CD8-positive, alpha-beta memory T cell (primary cell): ENCODE results near the gene C2orf92. TPM values are rescaled to one million over a fixed set of nuclear protein-coding genes. Genes with fewer than 3 reads are reported as not detected.
A peak's percentile ranks its signal among the peaks of the same experiment; 100 is the strongest.

Source experiments
- CTCF ChIA-PET: fragments of 350-600 bp; sonication (Branson Sonifier 250); formaldehyde crosslinking; loops from one replicate; lab custom pipeline; 2021; ENCODE audit warnings: antibody characterized with exemption; lab: Charles Lee
- POLR2A ChIA-PET: fragments of 350-600 bp; sonication (Branson Sonifier 250); formaldehyde crosslinking; loops from one replicate; lab custom pipeline; 2021; ENCODE audit warnings: antibody characterized with exemption; lab: Charles Lee
- DNase-seq, 5 donors: peaks; one replicate each; pipeline versions ENCODE4 v3.0.0 to v3.0.0-alpha.2; 2020 to 2022; ENCODE audit warnings: mixed read lengths in 1 of 5
- H3K27ac ChIP-seq: one replicate; pipeline ENCODE4 v1.7.0; 2013; ENCODE audit warnings: low read depth, mild to moderate bottlenecking, low read length, moderate library complexity
- H3K27me3 ChIP-seq: 2 replicates; pipeline ENCODE4 v1.7.0; 2013; ENCODE audit warnings: low read length, mild to moderate bottlenecking; ENCODE audit not compliant: insufficient read depth, poor library complexity, severe bottlenecking
- H3K36me3 ChIP-seq: 2 replicates; pipeline ENCODE4 v1.7.0; 2013; ENCODE audit warnings: mild to moderate bottlenecking, low read length, moderate library complexity; ENCODE audit not compliant: insufficient read depth
- H3K4me1 ChIP-seq: 2 replicates; pipeline ENCODE4 v1.7.0; 2013; ENCODE audit warnings: mild to moderate bottlenecking, low read length, moderate library complexity; ENCODE audit not compliant: insufficient read depth
- H3K4me3 ChIP-seq: 2 replicates; pipeline ENCODE4 v1.7.0; 2013; ENCODE audit warnings: mild to moderate bottlenecking, low read length
- H3K9me3 ChIP-seq: 2 replicates; pipeline ENCODE4 v1.7.0; 2013; ENCODE audit warnings: mild to moderate bottlenecking, low read length
- H3K27ac Mint-ChIP-seq, 8 donors: one replicate each; pipeline ENCODE4 v1.8.0; 2020 to 2021; ENCODE audit warnings: mixed read lengths in 8 of 8, mild to moderate bottlenecking in 6 of 8, inconsistent platforms in 3 of 8, moderate library complexity in 3 of 8
- H3K27me3 Mint-ChIP-seq, 2 donors: one replicate each; pipeline ENCODE4 v1.8.0; 2020 to 2021; ENCODE audit warnings: mixed read lengths in 2 of 2, mild to moderate bottlenecking in 1 of 2, moderate library complexity in 1 of 2
- H3K36me3 Mint-ChIP-seq, 3 donors: one replicate each; pipeline ENCODE4 v1.8.0; 2020 to 2021; ENCODE audit warnings: mixed read lengths in 3 of 3, inconsistent platforms in 1 of 3, mild to moderate bottlenecking in 1 of 3
- H3K4me1 Mint-ChIP-seq, 3 donors: one replicate each; pipeline ENCODE4 v1.8.0; 2020 to 2021; ENCODE audit warnings: mixed read lengths in 3 of 3, inconsistent platforms in 1 of 3, mild to moderate bottlenecking in 1 of 3
- H3K4me3 Mint-ChIP-seq, 7 donors: one replicate each; pipeline ENCODE4 v1.8.0; 2020 to 2021; ENCODE audit warnings: mixed read lengths in 7 of 7, mild to moderate bottlenecking in 6 of 7, moderate library complexity in 4 of 7, inconsistent platforms in 2 of 7
- H3K9me3 Mint-ChIP-seq, 5 donors: one replicate each; pipeline ENCODE4 v1.8.0; 2020 to 2022; ENCODE audit warnings: mixed read lengths in 5 of 5, mild to moderate bottlenecking in 3 of 5, moderate library complexity in 2 of 5, inconsistent platforms in 1 of 5
- polyA plus RNA-seq: library from polyadenylated mRNA; unstranded; fragments of 300-500 nt; fragmentation: Illumina TruSeq; gene quantifications from one replicate; pipeline ENCODE4 v1.2.3, GENCODE V29; 2021
- total RNA-seq, 2 experiments: library from RNA; stranded (reverse); gene quantifications; one replicate each; pipeline ENCODE4 v1.2.3, GENCODE V29; 2021

The C2orf92 gene
- total and polyA plus RNA-seq, 3 experiments from 2014 or later, result 4.6 to 6.5 TPM; not detected in 1

DNA sequence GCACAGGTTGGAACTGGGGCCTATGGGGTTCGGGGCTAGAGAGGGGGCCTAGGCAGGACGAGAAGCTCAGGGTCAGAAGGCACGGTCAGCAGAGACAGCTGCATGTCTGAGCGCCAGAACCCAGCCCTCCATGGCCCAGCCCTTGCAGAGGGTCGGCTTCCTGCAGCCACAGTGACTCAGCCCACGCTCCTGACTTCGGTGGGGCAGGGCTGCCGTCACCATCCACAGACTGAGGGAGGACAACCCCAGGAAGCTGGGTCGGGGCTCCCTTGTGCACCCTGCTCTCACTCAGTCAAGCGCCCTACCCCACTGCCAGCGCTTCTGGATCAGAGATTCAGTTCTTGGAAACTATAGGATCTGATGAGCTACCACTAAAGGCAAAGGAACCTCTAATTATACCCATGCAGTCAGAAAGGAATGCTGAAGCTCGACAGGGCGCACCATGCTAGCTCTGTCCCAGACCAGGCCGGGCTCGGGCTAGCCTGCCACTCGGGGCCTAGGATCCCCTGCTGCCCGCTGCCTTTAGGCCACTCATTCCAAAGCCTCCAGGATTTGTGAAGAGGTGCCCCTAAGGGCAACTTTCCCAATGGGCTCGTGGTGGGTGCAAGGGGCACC is 8.6 kb upstream of the C2orf92 start:
- H3K4me3 ChIP-seq, result no peak overlapping the region
- H3K36me3 Mint-ChIP-seq, result peaks cover 0 to 59% (median 2%) of the 10 kb centered on the region in 3 donors
- H3K27me3 Mint-ChIP-seq, result no peaks in the 10 kb centered on the region
- H3K4me3 Mint-ChIP-seq, result peak overlapping the region in 3 of 7 donors; percentile 32 to 45 (median 44)
- H3K36me3 ChIP-seq, result peaks cover 23% of the 10 kb centered on the region
- H3K4me1 Mint-ChIP-seq, result peaks cover 31 to 43% (median 32%) of the 10 kb centered on the region in 3 donors
- H3K27me3 ChIP-seq, result no peaks in the 10 kb centered on the region
- POLR2A ChIA-PET, result interaction anchor here (0.9 to 1.4 kb wide), 2 partner anchors 14 to 15 kb away, joined by 3 to 6 read pairs; partner anchors contain the start of gene COX5B
- no peak overlapping the region for H3K27ac ChIP-seq
- CTCF ChIA-PET, result interaction anchor here (1.2 to 8.4 kb wide), 3 partner anchors 10 to 37 kb away, joined by 4 to 66 read pairs (median 5); partner anchors contain the start of gene COX5B
- DNase-seq, result no peak
- no peaks in the 10 kb centered on the region for H3K9me3 Mint-ChIP-seq
- peak overlapping the region in 1 of 8 donors; percentile 99 for H3K27ac Mint-ChIP-seq
- H3K9me3 ChIP-seq, result no peaks in the 10 kb centered on the region
- peaks cover 30% of the 10 kb centered on the region for H3K4me1 ChIP-seq

DNA sequence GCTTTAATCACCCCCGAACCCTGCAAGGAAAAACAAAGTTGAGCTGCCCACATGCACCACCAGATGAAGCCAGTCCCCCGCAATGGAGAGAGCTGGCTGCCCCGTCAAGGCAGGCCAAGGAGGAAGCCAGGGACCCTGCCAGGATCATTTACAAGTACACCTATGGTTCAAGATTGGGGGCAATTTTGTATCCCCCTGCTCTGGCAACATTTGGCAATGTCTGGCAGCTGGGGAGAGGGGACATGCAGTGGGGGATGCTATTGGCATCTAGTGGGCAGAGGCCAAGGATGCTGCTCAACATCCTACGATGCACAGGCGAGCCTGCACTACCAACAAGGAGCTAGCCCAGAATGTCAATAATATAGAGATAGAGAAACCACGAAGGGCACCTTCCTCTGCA is 7.6 kb upstream of the C2orf92 start:
- H3K36me3 ChIP-seq, result peaks cover 15% of the 10 kb centered on the region
- peaks cover 0 to 51% (median 0%) of the 10 kb centered on the region in 3 donors for H3K36me3 Mint-ChIP-seq
- no peaks in the 10 kb centered on the region for H3K9me3 ChIP-seq
- H3K4me3 ChIP-seq, result peak overlapping the region; percentile 100
- H3K27me3 ChIP-seq, result no peaks in the 10 kb centered on the region
- H3K4me1 Mint-ChIP-seq, result peaks cover 30 to 43% (median 31%) of the 10 kb centered on the region in 3 donors
- peak overlapping the region; percentile 96 for H3K27ac ChIP-seq
- peak overlapping the region; percentile 68 to 99 (median 98) for H3K27ac Mint-ChIP-seq
- no peak for DNase-seq
- POLR2A ChIA-PET, result interaction anchor here (1.9 to 3.7 kb wide), 3 partner anchors 11 to 35 kb away, joined by 6 to 83 read pairs (median 8); partner anchors contain the start of gene COX5B
- no peaks in the 10 kb centered on the region for H3K9me3 Mint-ChIP-seq
- peak overlapping the region; percentile 90 to 99 (median 96) for H3K4me3 Mint-ChIP-seq
- H3K4me1 ChIP-seq, result peaks cover 30% of the 10 kb centered on the region
- H3K27me3 Mint-ChIP-seq, result no peaks in the 10 kb centered on the region
- CTCF ChIA-PET, result interaction anchor here (0.6 to 8.4 kb wide), 7 partner anchors 11 to 937 kb away, joined by 3 to 66 read pairs (median 5); partner anchors contain the start of genes ANKRD36B and COX5B

DNA sequence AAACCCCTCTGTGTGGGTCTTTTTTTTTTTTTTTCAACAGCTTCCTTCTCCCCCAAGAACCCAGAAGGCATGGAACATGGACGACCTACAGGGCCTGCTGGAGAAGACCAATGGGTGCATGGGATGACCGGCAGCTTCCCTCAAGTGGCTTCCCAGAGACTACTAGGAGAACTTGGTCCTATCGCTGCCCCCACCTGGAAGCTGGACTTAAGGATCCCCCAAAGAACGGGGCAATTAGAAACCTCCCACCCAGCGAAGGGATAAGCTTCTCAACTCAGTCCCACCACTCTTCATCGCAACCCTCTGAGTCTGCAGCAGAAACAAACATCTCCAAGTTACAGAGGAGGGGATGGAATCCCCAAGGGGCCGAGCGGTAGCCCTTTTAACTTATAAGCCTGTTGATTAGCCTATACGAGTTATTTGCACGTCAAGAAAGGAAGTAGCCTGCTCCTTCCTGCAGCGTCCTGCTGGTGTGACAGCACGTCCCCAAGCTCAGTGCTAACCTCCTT is 7.1 kb upstream of the C2orf92 start:
- peak in 1 of 5 donors; percentile 38 for DNase-seq
- CTCF ChIA-PET, result interaction anchor here (0.6 to 8.4 kb wide), 8 partner anchors 10 to 937 kb away, joined by 3 to 66 read pairs (median 4); partner anchors contain the start of genes ANKRD36B and COX5B

DNA sequence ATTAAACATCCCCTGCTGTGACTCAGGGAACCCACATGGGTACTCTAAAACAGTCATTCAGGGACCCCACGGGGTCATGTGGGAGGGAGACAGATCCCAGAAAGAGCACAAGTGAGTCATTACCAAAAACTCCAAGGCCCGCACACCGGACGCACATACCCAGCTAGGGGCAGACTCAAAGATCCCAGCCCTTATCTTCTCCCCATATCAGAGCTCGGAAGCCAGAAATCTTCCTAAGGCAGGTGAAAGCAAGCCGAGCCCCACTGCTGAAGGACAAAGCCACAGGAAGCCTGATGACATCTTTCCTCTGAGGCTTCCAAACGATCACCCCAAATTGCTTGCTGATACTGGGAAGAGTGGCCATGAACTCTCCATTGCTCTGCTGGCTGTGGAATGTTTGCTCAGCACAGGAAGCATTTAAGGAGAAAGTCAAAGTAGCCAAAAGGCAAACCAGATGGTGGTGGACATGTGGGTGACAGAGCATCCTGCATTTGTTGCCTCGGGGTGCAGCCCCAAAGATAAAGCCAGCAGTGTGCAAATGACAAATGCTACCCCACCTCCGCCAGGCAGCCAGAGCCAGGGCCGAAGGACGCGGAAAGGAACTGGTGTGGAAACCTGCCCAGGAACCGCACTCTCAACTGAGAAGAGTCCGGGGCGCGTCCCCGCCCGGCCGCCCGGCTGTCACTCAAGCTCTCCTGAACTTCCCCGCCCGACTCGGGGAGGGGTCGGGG is 6.5 kb upstream of the C2orf92 start:
- Histone ChIP-seq H3K9me3 (no peaks in the 10 kb centered on the region), H3K4me1 (peaks cover 30% of the 10 kb centered on the region), H3K27ac (peak overlapping the region; percentile 96), H3K36me3 (peaks cover 13% of the 10 kb centered on the region), H3K4me3 (peak overlapping the region; percentile 100), H3K27me3 (no peaks in the 10 kb centered on the region)
- H3K9me3 Mint-ChIP-seq, result no peaks in the 10 kb centered on the region
- H3K4me3 Mint-ChIP-seq, result peak overlapping the region; percentile 90 to 99 (median 96)
- H3K27ac Mint-ChIP-seq, result peak overlapping the region; percentile 95 to 99 (median 98)
- peaks cover 30 to 43% (median 31%) of the 10 kb centered on the region in 3 donors for H3K4me1 Mint-ChIP-seq
- ChIA-PET CTCF (interaction anchor here (0.8 to 8.4 kb wide), 9 partner anchors 10 to 85 kb away, joined by 3 to 66 read pairs (median 4); partner anchors contain the start of genes ANKRD36B and COX5B), POLR2A (interaction anchor here (0.7 to 3.7 kb wide), 5 partner anchors 12 to 141 kb away, joined by 5 to 83 read pairs (median 8); partner anchors contain the start of genes ANKRD36B and COX5B)
- no peaks in the 10 kb centered on the region for H3K27me3 Mint-ChIP-seq
- peak; percentile 51 to 79 (median 59) for DNase-seq
- peaks cover 0 to 40% (median 0%) of the 10 kb centered on the region in 3 donors for H3K36me3 Mint-ChIP-seq

More for the DNA sequence above, 7.1 kb upstream of the C2orf92 start:
- Histone ChIP-seq H3K4me3 (peak overlapping the region; percentile 100), H3K4me1 (peaks cover 30% of the 10 kb centered on the region), H3K27me3 (no peaks in the 10 kb centered on the region), H3K9me3 (no peaks in the 10 kb centered on the region), H3K36me3 (peaks cover 14% of the 10 kb centered on the region), H3K27ac (peak overlapping the region; percentile 96)
- Mint-ChIP-seq H3K4me1 (peaks cover 30 to 43% (median 31%) of the 10 kb centered on the region in 3 donors), H3K4me3 (peak overlapping the region; percentile 90 to 99 (median 96)), H3K9me3 (no peaks in the 10 kb centered on the region), H3K36me3 (peaks cover 0 to 46% (median 0%) of the 10 kb centered on the region in 3 donors), H3K27me3 (no peaks in the 10 kb centered on the region), H3K27ac (peak overlapping the region; percentile 95 to 99 (median 98))
- POLR2A ChIA-PET, result interaction anchor here (1.9 to 3.7 kb wide), 4 partner anchors 12 to 72 kb away, joined by 6 to 83 read pairs (median 10); partner anchors contain the start of genes ANKRD36B and COX5B

DNA sequence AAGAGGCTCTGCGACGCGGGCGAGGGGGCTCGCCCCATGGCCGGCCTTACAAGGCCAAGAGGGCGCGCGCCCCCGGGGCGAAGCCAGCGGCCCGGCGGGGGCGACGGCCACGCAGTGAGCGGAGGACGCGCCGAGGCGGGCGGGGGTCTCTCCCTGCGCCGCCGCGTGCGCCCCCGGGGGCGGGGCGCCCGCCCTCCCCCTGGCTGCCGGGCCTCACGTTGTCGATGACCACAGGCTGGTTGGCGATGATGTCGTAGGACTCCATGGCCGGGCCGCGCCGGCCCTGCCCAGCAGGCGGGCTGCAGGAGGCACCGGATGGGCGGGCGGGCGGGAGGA is 5.9 kb upstream of the C2orf92 start:
- ChIA-PET CTCF (interaction anchor here (1.0 to 8.4 kb wide), 6 partner anchors 9 to 73 kb away, joined by 3 to 66 read pairs (median 12); partner anchors contain the start of genes ANKRD36B and COX5B), POLR2A (interaction anchor here (0.7 to 3.7 kb wide), 5 partner anchors 13 to 141 kb away, joined by 5 to 83 read pairs (median 8); partner anchors contain the start of genes ANKRD36B and COX5B)
- Histone ChIP-seq H3K4me3 (peak overlapping the region; percentile 100), H3K9me3 (no peaks in the 10 kb centered on the region), H3K36me3 (peaks cover 7% of the 10 kb centered on the region), H3K4me1 (peaks cover 30% of the 10 kb centered on the region), H3K27ac (peak overlapping the region; percentile 96), H3K27me3 (no peaks in the 10 kb centered on the region)
- Mint-ChIP-seq H3K27ac (peak overlapping the region in 5 of 8 donors; percentile 95 to 99 (median 98)), H3K4me1 (peaks cover 30 to 43% (median 31%) of the 10 kb centered on the region in 3 donors), H3K36me3 (peaks cover 0 to 34% (median 0%) of the 10 kb centered on the region in 3 donors), H3K9me3 (no peaks in the 10 kb centered on the region), H3K4me3 (peak overlapping the region; percentile 90 to 99 (median 96)), H3K27me3 (no peaks in the 10 kb centered on the region)
- DNase-seq, result no peak

DNA sequence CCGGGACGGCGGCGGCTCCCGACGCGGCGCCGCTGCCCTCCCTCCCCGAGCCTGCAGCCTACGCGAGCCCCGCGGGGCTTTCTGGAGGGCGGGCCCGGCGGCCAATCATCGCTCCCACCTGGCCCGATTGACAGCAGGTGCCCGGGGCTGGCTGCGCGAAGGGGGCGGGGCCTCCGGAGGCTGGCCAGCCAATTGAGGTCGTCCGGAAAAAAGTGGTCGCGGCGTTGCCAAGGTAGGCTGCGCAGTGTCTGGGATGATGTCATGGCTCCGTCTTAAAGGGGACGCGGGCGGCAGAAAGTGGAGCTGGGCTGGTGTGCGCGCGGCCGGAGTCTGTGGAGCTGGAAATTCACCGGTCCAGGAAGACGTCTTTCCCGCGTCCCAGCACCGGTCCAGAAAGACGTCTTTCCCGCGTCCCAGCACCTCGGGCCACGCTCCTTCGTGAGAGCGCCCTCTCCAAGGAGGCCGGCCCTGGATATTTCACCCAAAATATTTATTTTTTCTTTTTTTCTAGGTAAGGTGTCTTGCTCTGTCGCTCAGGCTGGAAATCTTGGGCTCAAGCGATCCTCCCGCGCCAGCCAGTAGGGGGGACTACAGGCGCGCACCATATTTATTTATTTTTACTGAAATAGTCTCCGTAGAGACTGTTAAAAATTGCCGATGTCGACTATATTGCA is 5.4 kb upstream of the C2orf92 start, which contains the start of gene ACTR1B:
ACTR1B (minus strand) TSS at position 83 of the 674 bp plus-strand sequence. CDS start 154 bp downstream, outside the sequence.
- H3K27me3 ChIP-seq, result no peaks in the 10 kb centered on the region
- POLR2A ChIA-PET, result interaction anchor here (0.5 to 3.7 kb wide), 5 partner anchors 18 to 1463 kb away, joined by 3 to 83 read pairs (median 3); partner anchors contain the start of genes ANKRD36B, COX5B and ZAP70

More for the DNA sequence above, 5.4 kb upstream of the C2orf92 start, which contains the start of gene ACTR1B:
- H3K36me3 ChIP-seq, result peaks cover 7% of the 10 kb centered on the region
- Mint-ChIP-seq H3K27ac (peak within 1 kb of the TSS; percentile 98 to 100 (median 99)), H3K36me3 (peaks cover 0 to 29% (median 0%) of the 10 kb centered on the region in 3 donors), H3K27me3 (no peaks in the 10 kb centered on the region), H3K4me1 (peaks cover 30 to 43% (median 31%) of the 10 kb centered on the region in 3 donors), H3K9me3 (no peaks in the 10 kb centered on the region), H3K4me3 (peak within 1 kb of the TSS; percentile 92 to 99 (median 97))
- peak within 1 kb of the TSS; percentile 100 for H3K4me3 ChIP-seq
- CTCF ChIA-PET, result interaction anchor here (1.0 to 8.4 kb wide), 8 partner anchors 9 to 84 kb away, joined by 3 to 66 read pairs (median 4); partner anchors contain the start of genes ANKRD36B and COX5B
- peak within 1 kb of the TSS; percentile 96 for H3K27ac ChIP-seq
- DNase-seq, result peak; percentile 97 to 99 (median 98)
- peaks cover 30% of the 10 kb centered on the region for H3K4me1 ChIP-seq
- H3K9me3 ChIP-seq, result no peaks in the 10 kb centered on the region
